G401 (cell line): ENCODE data around the gene RAB4A. TPM values are rescaled to one million over a fixed set of nuclear protein-coding genes. Genes with fewer than 3 reads are reported as not detected.
A peak's percentile ranks its signal among the peaks of the same experiment; 100 is the strongest.

Source experiments
- DNase-seq: peaks from one replicate; pipeline ENCODE4 v3.0.0-alpha.2; 2015; ENCODE audit warnings: low spot score
- in situ Hi-C: cut with HindIII; loops from 2 replicates; pipeline ENCODE4 v1.10.0; 2016; ENCODE audit warnings: low sequenced_read_pairs, mixed read lengths
- total RNA-seq: library from RNA; depleted of rRNA; stranded (reverse); fragments of >200 nt; shearing (Covaris generic); gene quantifications from 2 replicates; pipeline ENCODE4 v1.2.3, GENCODE V29; 2014; rRNA removed

RAB4A gene
- total RNA-seq: 78.3 and 99.2 TPM in 2 replicates

GRCh38 chr1:229270547-229271447 lies at the start of gene RAB4A:
RAB4A (plus strand) TSS chr1:229271111; CDS start chr1:229271340, 229 bp downstream.
- in situ Hi-C loops: loop anchor here (25.0 kb wide), 1 partner anchor 192 kb away; no protein-coding TSS in a partner anchor
- DNase-seq: peak; percentile 83

GRCh38 chr1:229222081-229222480 lies 48.8 kb upstream of the RAB4A start:
- no peak for DNase-seq
- in situ Hi-C loops: no loop called here

GRCh38 chr1:229223498-229223897 lies 47.4 kb upstream of the RAB4A start:
- in situ Hi-C loops: no loop called here
- DNase-seq: no peak

- DNase-seq: no peak
- in situ Hi-C loops: no loop called here
These were observed 46.6 kb upstream of the RAB4A start for GRCh38 chr1:229224308-229224707.

- DNase-seq: no peak
- in situ Hi-C loops: no loop called here
These were observed 45.6 kb upstream of the RAB4A start for GRCh38 chr1:229225331-229225782.

GRCh38 chr1:229226796-229227195 lies 44.1 kb upstream of the RAB4A start:
- in situ Hi-C loops: no loop called here
- DNase-seq: no peak

GRCh38 chr1:229227298-229227919 lies 43.5 kb upstream of the RAB4A start:
- in situ Hi-C loops: no loop called here
- peak; percentile 78 for DNase-seq

GRCh38 chr1:229228522-229228921 lies 42.4 kb upstream of the RAB4A start:
- DNase-seq: no peak
- in situ Hi-C loops: no loop called here

GRCh38 chr1:229229137-229229720 lies 41.7 kb upstream of the RAB4A start:
- in situ Hi-C loops: no loop called here
- DNase-seq: no peak

- DNase-seq: peak; percentile 52
- in situ Hi-C loops: no loop called here
These were observed 41.2 kb upstream of the RAB4A start for GRCh38 chr1:229229721-229230139.

GRCh38 chr1:229230140-229230892 lies 40.6 kb upstream of the RAB4A start:
- in situ Hi-C loops: no loop called here
- DNase-seq: no peak

GRCh38 chr1:229230893-229231753 lies 39.8 kb upstream of the RAB4A start:
- DNase-seq: no peak
- in situ Hi-C loops: no loop called here

- in situ Hi-C loops: no loop called here
These were observed 39.2 kb upstream of the RAB4A start for GRCh38 chr1:229231754-229232119.

GRCh38 chr1:229234870-229235472 lies 35.9 kb upstream of the RAB4A start:
- in situ Hi-C loops: no loop called here
- no peak for DNase-seq

More at GRCh38 chr1:229231754-229232119, 39.2 kb upstream of the RAB4A start:
- no peak for DNase-seq

GRCh38 chr1:229237320-229237719 lies 33.6 kb upstream of the RAB4A start:
- in situ Hi-C loops: no loop called here
- DNase-seq: no peak

GRCh38 chr1:229238231-229238630 lies 32.7 kb upstream of the RAB4A start:
- in situ Hi-C loops: no loop called here
- no peak for DNase-seq

- DNase-seq: no peak
- in situ Hi-C loops: no loop called here
These were observed 32.1 kb upstream of the RAB4A start for GRCh38 chr1:229238674-229239415.
